SH-SY5Y (cell line): ENCODE data around the gene NGEF.

Experiments used
- GATA2 ChIP-seq: IDR thresholded peaks from 2 replicates; pipeline ENCODE4 v1.6.1; 2011; ENCODE audit warnings: mild to moderate bottlenecking, low read depth, low read length
- GATA3 ChIP-seq: IDR thresholded peaks from 2 replicates; pipeline ENCODE4 v1.6.1; 2011; ENCODE audit warnings: low read depth, mild to moderate bottlenecking, low read length, moderate library complexity

DNA sequence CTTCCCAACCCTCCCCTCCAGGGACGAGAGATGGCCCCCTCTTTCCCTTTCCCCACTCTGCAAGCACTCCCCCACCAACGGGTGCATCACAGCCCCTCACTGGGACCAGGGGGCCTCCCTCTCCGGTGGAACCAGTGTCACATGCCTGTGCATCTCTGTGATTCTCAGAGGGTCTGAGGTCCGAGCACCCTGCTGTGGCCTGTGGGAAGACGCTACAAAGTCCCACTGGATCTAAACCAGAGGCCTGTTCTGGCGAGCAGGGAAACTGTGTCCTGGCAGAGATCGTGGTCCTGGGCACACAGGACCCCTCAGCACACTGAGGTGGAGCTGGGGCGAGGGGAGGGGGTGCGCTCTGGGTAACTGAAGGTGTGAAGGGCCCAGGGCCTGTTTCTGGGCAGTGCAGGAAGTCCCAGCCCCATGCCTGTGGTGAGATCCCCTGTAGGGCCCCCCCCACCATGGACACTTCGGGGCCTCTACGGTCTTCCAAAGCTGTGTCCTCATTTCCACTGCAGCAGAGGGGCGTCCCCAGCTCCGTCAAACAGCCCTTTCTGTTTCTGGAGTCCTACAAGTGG, 135.0 kb downstream of the NGEF start:
- TF ChIP-seq GATA2, result no peak
- no peak for TF ChIP-seq GATA3
